Prostate gland (tissue), 2 donors: ENCODE data around the gene DCAF15. TPM values are rescaled to one million over a fixed set of nuclear protein-coding genes. Genes with fewer than 3 reads are reported as not detected.
A peak's percentile ranks its signal among the peaks of the same experiment; 100 is the strongest.
"Not testable (repeated sequence)": the region's sequence is repeated elsewhere in the genome, so short reads cannot be mapped to it uniquely, and the experiment has no call there.

Experiments
- DNase-seq: peaks from one replicate; pipeline ENCODE4 v3.0.0-alpha.2; 2019; ENCODE audit warnings: low spot score
- H3K27ac ChIP-seq, 2 donors: fragments of 200-600 bp; sonication (generic); 2 replicates each; pipeline ENCODE4 v1.5.1; 2017 to 2019
- H3K27me3 ChIP-seq: fragments of 200-600 bp; sonication (generic); replicated peaks from 2 replicates; pipeline ENCODE4 v1.5.1; 2019; ENCODE audit not compliant: insufficient read depth
- H3K36me3 ChIP-seq, 2 donors: fragments of 200-600 bp; sonication (generic); 1 replicate in 1 of 2; 2 replicates in 1 of 2; pipeline versions ENCODE4 v1.5.1 to v1.8.1; 2017 to 2019
- H3K4me1 ChIP-seq: fragments of 200-600 bp; sonication (generic); replicated peaks from 2 replicates; pipeline ENCODE4 v1.5.1; 2019
- H3K4me3 ChIP-seq, 2 donors: fragments of 200-600 bp; sonication (generic); 2 replicates each; pipeline ENCODE4 v1.5.1; 2017 to 2019
- H3K9me3 ChIP-seq: fragments of 200-600 bp; sonication (generic); 2 replicates; pipeline ENCODE4 v1.5.1; 2017
- POLR2A ChIP-seq: fragments of 450-650 bp; IDR thresholded peaks from one replicate; pipeline ENCODE4 v1.6.1; 2016; ENCODE audit warnings: antibody characterized with exemption, mild to moderate bottlenecking
- POLR2AphosphoS5 ChIP-seq: sonication (generic); formaldehyde crosslinking; IDR thresholded peaks from one replicate; pipeline ENCODE4 v1.6.1; 2017; ENCODE audit warnings: antibody characterized with exemption
- WGBS: methylation state at CpG from one replicate; pipeline ENCODE4 v1.1.5; 2018; 5-methylcytosine and 5-hydroxymethylcytosine counted together
- intact Hi-C: fragments of 100-400 bp; cut with DNase I; formaldehyde crosslinking; loops from one replicate; pipeline ENCODE4 v1.14.2; 2022
- total RNA-seq, 2 donors: library from RNA; depleted of rRNA; stranded (reverse); fragments of >200 nt; gene quantifications; one replicate each; pipeline ENCODE4 v1.1.0, GENCODE V29; 2016
- TF ChIP-seq, protein P1 (sequence below), 4 experiments: fragments of 200-600 bp in 2 of 4; fragments of 450-650 bp in 2 of 4; sonication (generic) in 2 of 4; IDR thresholded peaks; 1 replicate in 3 of 4; 2 replicates in 1 of 4; pipeline ENCODE4 v1.5.1; 2016 to 2019; ENCODE audit warnings: antibody characterized with exemption in 4 of 4, mild to moderate bottlenecking in 2 of 4, moderate library complexity in 2 of 4

DCAF15 gene
- total RNA-seq, 2 donors from 2014 or later, result 18.6 to 47.4 TPM

GRCh38 chr19:13917888-13918406, 34.4 kb upstream of the DCAF15 start:
- no peak for TF ChIP-seq POLR2A
- TF ChIP-seq POLR2AphosphoS5, result peak; percentile 28

GRCh38 chr19:13918726-13919411, 33.4 kb upstream of the DCAF15 start:
- no peak overlapping the region for H3K4me3 ChIP-seq
- no peaks in the 10 kb centered on the region for H3K4me1 ChIP-seq
- no peak for DNase-seq
- WGBS, result 83% methylated on average over 34 of the region's 34 CpGs
- no peaks in the 10 kb centered on the region for H3K9me3 ChIP-seq
- intact Hi-C loops, result no loop called here
- H3K27me3 ChIP-seq, result no peaks in the 10 kb centered on the region
- H3K36me3 ChIP-seq, result peaks cover 3 to 14% of the 10 kb centered on the region in 2 donors
- H3K27ac ChIP-seq, result peak overlapping the region in 1 of 2 donors; percentile 38
- TF ChIP-seq, protein P1, sequence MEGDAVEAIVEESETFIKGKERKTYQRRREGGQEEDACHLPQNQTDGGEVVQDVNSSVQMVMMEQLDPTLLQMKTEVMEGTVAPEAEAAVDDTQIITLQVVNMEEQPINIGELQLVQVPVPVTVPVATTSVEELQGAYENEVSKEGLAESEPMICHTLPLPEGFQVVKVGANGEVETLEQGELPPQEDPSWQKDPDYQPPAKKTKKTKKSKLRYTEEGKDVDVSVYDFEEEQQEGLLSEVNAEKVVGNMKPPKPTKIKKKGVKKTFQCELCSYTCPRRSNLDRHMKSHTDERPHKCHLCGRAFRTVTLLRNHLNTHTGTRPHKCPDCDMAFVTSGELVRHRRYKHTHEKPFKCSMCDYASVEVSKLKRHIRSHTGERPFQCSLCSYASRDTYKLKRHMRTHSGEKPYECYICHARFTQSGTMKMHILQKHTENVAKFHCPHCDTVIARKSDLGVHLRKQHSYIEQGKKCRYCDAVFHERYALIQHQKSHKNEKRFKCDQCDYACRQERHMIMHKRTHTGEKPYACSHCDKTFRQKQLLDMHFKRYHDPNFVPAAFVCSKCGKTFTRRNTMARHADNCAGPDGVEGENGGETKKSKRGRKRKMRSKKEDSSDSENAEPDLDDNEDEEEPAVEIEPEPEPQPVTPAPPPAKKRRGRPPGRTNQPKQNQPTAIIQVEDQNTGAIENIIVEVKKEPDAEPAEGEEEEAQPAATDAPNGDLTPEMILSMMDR (IDR thresholded peaks at IDR 0.05), result no peak
- no peak for TF ChIP-seq POLR2A
- peak; percentile 53 for TF ChIP-seq POLR2AphosphoS5

More at GRCh38 chr19:13917888-13918406, 34.4 kb upstream of the DCAF15 start:
- H3K9me3 ChIP-seq, result no peaks in the 10 kb centered on the region
- 69% methylated on average over 14 of the region's 14 CpGs for WGBS
- no peaks in the 10 kb centered on the region for H3K4me1 ChIP-seq
- H3K36me3 ChIP-seq, result peaks cover 3 to 10% of the 10 kb centered on the region in 2 donors
- intact Hi-C loops, result no loop called here
- no peaks in the 10 kb centered on the region for H3K27me3 ChIP-seq
- peak; percentile 40 for DNase-seq
- no peak overlapping the region for H3K4me3 ChIP-seq
- peak overlapping the region in 1 of 2 donors; percentile 38 for H3K27ac ChIP-seq

- no peak for TF ChIP-seq POLR2AphosphoS5
- TF ChIP-seq, protein P1 (IDR thresholded peaks at IDR 0.05), result no peak
- no peak for TF ChIP-seq POLR2A
- Histone ChIP-seq H3K27ac (no peak overlapping the region), H3K9me3 (no peaks in the 10 kb centered on the region), H3K4me3 (no peak overlapping the region), H3K4me1 (no peaks in the 10 kb centered on the region), H3K27me3 (no peaks in the 10 kb centered on the region), H3K36me3 (peaks cover 3 to 14% of the 10 kb centered on the region in 2 donors)
- no peak for DNase-seq
- 97% methylated on average over 11 of the region's 11 CpGs for WGBS
- intact Hi-C loops, result no loop called here
Measured at GRCh38 chr19:13920524-13920923, 31.8 kb upstream of the DCAF15 start.

GRCh38 chr19:13920940-13921747, 31.2 kb upstream of the DCAF15 start:
- no peaks in the 10 kb centered on the region for H3K4me1 ChIP-seq
- no peaks in the 10 kb centered on the region for H3K9me3 ChIP-seq
- peaks cover 3 to 14% of the 10 kb centered on the region in 2 donors for H3K36me3 ChIP-seq
- H3K4me3 ChIP-seq, result no peak overlapping the region
- no peaks in the 10 kb centered on the region for H3K27me3 ChIP-seq
- no peak for TF ChIP-seq POLR2AphosphoS5
- TF ChIP-seq, protein P1 (IDR thresholded peaks at IDR 0.05), result no peak
- TF ChIP-seq POLR2A, result no peak
- WGBS, result 97% methylated on average over 2 of the region's 2 CpGs
- no peak for DNase-seq
- intact Hi-C loops, result no loop called here
- H3K27ac ChIP-seq, result no peak overlapping the region

GRCh38 chr19:13922118-13922517, 30.2 kb upstream of the DCAF15 start:
- intact Hi-C loops, H3K27me3 ChIP-seq, H3K9me3 ChIP-seq, H3K4me1 ChIP-seq, H3K27ac ChIP-seq, H3K4me3 ChIP-seq, DNase-seq: not testable (repeated sequence)
- peaks cover 5 to 21% of the 10 kb centered on the region in 2 donors for H3K36me3 ChIP-seq
- 98% methylated on average over 6 of the region's 6 CpGs for WGBS
